PC-9 (cell line): ENCODE measurements around the gene NPB. TPM values are rescaled to one million over a fixed set of nuclear protein-coding genes. Genes with fewer than 3 reads are reported as not detected.

Experiments
- BruUV-seq: library from RNA; stranded (reverse); fragments of 400-500 nt; replicated peaks from 2 replicates; lab custom pipeline; 2021; lab: Mats Ljungman, UMichigan
- CTCF ChIA-PET: fragments of 300-600 bp; sonication (Branson Sonifier 250); formaldehyde crosslinking; loops from one replicate; lab custom pipeline; 2022; ENCODE audit warnings: antibody characterized with exemption; lab: Charles Lee
- POLR2A ChIA-PET: fragments of 300-600 bp; sonication (Branson Sonifier 250); formaldehyde crosslinking; loops from one replicate; lab custom pipeline; 2022; ENCODE audit warnings: antibody characterized with exemption; ENCODE audit not compliant: unreplicated experiment; lab: Charles Lee
- DNase-seq, 2 experiments: peaks; one replicate each; pipeline versions ENCODE4 v3.0.0 to v3.0.0-alpha.2; 2015 to 2022; ENCODE audit warnings: mixed read lengths in 1 of 2
- H2AFZ ChIP-seq: fragments of 200-600 bp; sonication (generic); 2 replicates; pipeline ENCODE4 v1.8.1; 2017; ENCODE audit warnings: antibody characterized with exemption
- H3F3A ChIP-seq: fragments of 200-600 bp; sonication (generic); 2 replicates; pipeline ENCODE4 v1.8.1; 2017; ENCODE audit warnings: antibody characterized with exemption, mild to moderate bottlenecking, low read depth; ENCODE audit not compliant: insufficient read depth
- H3K27ac ChIP-seq: fragments of 200-600 bp; sonication (generic); 2 replicates; pipeline ENCODE4 v1.6.1; 2016; ENCODE audit warnings: mixed run types
- H3K27me3 ChIP-seq: fragments of 200-600 bp; sonication (generic); 2 replicates; pipeline ENCODE4 v1.6.1; 2016; ENCODE audit warnings: low read depth, mixed run types; ENCODE audit not compliant: insufficient read depth
- H3K36me3 ChIP-seq: fragments of 200-600 bp; sonication (generic); 2 replicates; pipeline ENCODE4 v1.6.1; 2016; ENCODE audit warnings: low read depth, mixed run types
- H3K4me1 ChIP-seq: fragments of 200-600 bp; sonication (generic); replicated peaks from 2 replicates; pipeline ENCODE4 v1.6.1; 2016; ENCODE audit warnings: mixed run types; ENCODE audit not compliant: insufficient read depth
- H3K4me2 ChIP-seq: fragments of 200-600 bp; sonication (generic); 2 replicates; pipeline ENCODE4 v1.6.1; 2017; ENCODE audit warnings: mixed run types
- H3K4me3 ChIP-seq: fragments of 200-600 bp; sonication (generic); 2 replicates; pipeline ENCODE4 v1.6.1; 2016; ENCODE audit warnings: mixed run types
- H3K79me2 ChIP-seq: fragments of 200-600 bp; sonication (generic); 2 replicates; pipeline ENCODE4 v1.6.1; 2017; ENCODE audit warnings: low read depth, mixed run types
- H3K9me2 ChIP-seq: fragments of 200-600 bp; sonication (generic); 2 replicates; pipeline ENCODE4 v1.8.1; 2017; ENCODE audit warnings: mild to moderate bottlenecking; ENCODE audit not compliant: insufficient read depth
- H3K9me3 ChIP-seq: fragments of 200-600 bp; sonication (generic); 2 replicates; pipeline ENCODE4 v1.8.1; 2016; ENCODE audit warnings: low read depth; ENCODE audit not compliant: insufficient read depth
- H4K20me1 ChIP-seq: fragments of 200-600 bp; sonication (generic); 2 replicates; pipeline ENCODE4 v1.8.1; 2017; ENCODE audit not compliant: insufficient read depth
- EZH2 ChIP-seq: fragments of 200-600 bp; sonication (generic); IDR thresholded peaks from 2 replicates; pipeline ENCODE4 v1.8.0; 2017; ENCODE audit warnings: antibody characterized with exemption, low read depth
- intact Hi-C: fragments of 100-400 bp; cut with micrococcal nuclease; formaldehyde crosslinking; loops from one replicate; pipeline ENCODE4 v1.10.0; 2022; ENCODE audit not compliant: unreplicated experiment
- total RNA-seq: library from RNA; stranded (reverse); gene quantifications from 2 replicates; pipeline ENCODE4 v1.2.3, GENCODE V29; 2021
- TF ChIP-seq, protein P1 (sequence below): fragments of 200-600 bp; sonication (generic); conservative IDR thresholded peaks from 2 replicates; pipeline ENCODE4 v1.6.1; 2017; ENCODE audit warnings: mixed run types, antibody characterized with exemption, mild to moderate bottlenecking, moderate library complexity

NPB gene
- total RNA-seq, 1 experiment from 2014 or later = 1.1 TPM

- ChIA-PET CTCF (no interaction called here), POLR2A (no interaction called here)
- Histone ChIP-seq H4K20me1 (no peaks in the 10 kb centered on the region), H3F3A (peaks cover 32% of the 10 kb centered on the region), H3K79me2 (no peaks in the 10 kb centered on the region), H3K36me3 (no peaks in the 10 kb centered on the region), H3K4me2 (peak overlapping the region; percentile 67), H3K9me3 (no peaks in the 10 kb centered on the region), H3K4me1 (peaks cover 30% of the 10 kb centered on the region), H3K27me3 (no peaks in the 10 kb centered on the region), H3K27ac (peak overlapping the region; percentile 87), H2AFZ (no peak overlapping the region), H3K9me2 (no peaks in the 10 kb centered on the region), H3K4me3 (no peak overlapping the region; the same call in 1 of the 2 replicates)
- BruUV-seq = no TSS peak
- intact Hi-C loops = loop anchor here (2.0 to 10.0 kb wide), 2 partner anchors 14 to 206 kb away; no protein-coding TSS in a partner anchor
- TF ChIP-seq, protein P1, sequence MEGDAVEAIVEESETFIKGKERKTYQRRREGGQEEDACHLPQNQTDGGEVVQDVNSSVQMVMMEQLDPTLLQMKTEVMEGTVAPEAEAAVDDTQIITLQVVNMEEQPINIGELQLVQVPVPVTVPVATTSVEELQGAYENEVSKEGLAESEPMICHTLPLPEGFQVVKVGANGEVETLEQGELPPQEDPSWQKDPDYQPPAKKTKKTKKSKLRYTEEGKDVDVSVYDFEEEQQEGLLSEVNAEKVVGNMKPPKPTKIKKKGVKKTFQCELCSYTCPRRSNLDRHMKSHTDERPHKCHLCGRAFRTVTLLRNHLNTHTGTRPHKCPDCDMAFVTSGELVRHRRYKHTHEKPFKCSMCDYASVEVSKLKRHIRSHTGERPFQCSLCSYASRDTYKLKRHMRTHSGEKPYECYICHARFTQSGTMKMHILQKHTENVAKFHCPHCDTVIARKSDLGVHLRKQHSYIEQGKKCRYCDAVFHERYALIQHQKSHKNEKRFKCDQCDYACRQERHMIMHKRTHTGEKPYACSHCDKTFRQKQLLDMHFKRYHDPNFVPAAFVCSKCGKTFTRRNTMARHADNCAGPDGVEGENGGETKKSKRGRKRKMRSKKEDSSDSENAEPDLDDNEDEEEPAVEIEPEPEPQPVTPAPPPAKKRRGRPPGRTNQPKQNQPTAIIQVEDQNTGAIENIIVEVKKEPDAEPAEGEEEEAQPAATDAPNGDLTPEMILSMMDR = no peak
- TF ChIP-seq EZH2 = no peak
- DNase-seq = no peak
Observed at GRCh38 chr17:81898885-81899284, 3.2 kb upstream of the NPB start.

- CTCF ChIA-PET = no interaction called here
- no peaks in the 10 kb centered on the region for H3K9me2 ChIP-seq
- no TSS peak for BruUV-seq
Observed at GRCh38 chr17:81899514-81900166, 2.4 kb upstream of the NPB start.

DNA sequence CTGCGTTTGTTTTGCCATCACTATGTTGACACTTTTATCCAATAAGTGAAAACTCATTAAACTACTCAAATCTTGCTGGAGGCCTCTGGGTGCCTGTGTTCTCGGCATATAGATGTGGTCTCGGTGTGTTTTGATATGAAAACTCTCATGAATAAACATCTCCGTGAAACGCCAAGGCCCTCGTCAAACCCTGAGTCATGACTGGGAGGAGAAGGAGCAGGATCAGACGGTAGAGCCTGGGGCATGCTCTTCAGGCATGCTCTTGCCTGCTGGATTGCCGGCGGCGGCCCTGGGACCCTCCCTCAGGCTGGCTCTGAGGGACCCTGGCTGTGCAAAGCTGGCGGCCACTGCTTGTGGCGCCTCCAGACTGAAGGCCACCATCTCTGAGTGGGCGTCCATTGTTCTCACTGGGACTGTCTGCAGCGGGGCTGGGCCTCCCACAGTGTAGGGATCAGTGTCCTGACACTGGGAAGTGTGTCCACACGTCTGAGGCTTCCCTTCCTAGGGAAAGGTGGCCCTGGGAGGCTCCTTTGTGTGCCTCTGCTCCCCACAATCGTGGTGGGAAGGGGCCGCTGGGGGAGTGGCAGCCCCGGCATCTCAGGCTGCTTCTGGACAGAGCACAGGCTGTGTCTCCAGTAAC lies 1.7 kb upstream of the NPB start:
- TF ChIP-seq, protein P1 = no peak
- TF ChIP-seq EZH2 = no peak
- Histone ChIP-seq H4K20me1 (no peaks in the 10 kb centered on the region), H3K9me2 (no peaks in the 10 kb centered on the region), H3K36me3 (no peaks in the 10 kb centered on the region), H3K4me1 (peaks cover 30% of the 10 kb centered on the region), H3F3A (peaks cover 32% of the 10 kb centered on the region), H3K27ac (no peak overlapping the region), H3K9me3 (no peaks in the 10 kb centered on the region), H3K79me2 (no peaks in the 10 kb centered on the region), H2AFZ (no peak overlapping the region), H3K27me3 (no peaks in the 10 kb centered on the region), H3K4me2 (no peak overlapping the region), H3K4me3 (no peak overlapping the region)
- DNase-seq = no peak
- ChIA-PET POLR2A (no interaction called here), CTCF (no interaction called here)
- no TSS peak for BruUV-seq
- intact Hi-C loops = no loop called here

More at GRCh38 chr17:81899514-81900166, 2.4 kb upstream of the NPB start:
- H3K4me1 ChIP-seq = peaks cover 30% of the 10 kb centered on the region
- TF ChIP-seq, protein P1 = no peak
- TF ChIP-seq EZH2 = no peak
- no peaks in the 10 kb centered on the region for H4K20me1 ChIP-seq
- H3K27ac ChIP-seq = peak overlapping the region; percentile 87; the same call in 1 of the 2 replicates
- no peaks in the 10 kb centered on the region for H3K36me3 ChIP-seq
- H3K4me3 ChIP-seq = no peak overlapping the region
- intact Hi-C loops = loop anchor here (2.0 to 10.0 kb wide), 2 partner anchors 13 to 205 kb away; no protein-coding TSS in a partner anchor
- no peaks in the 10 kb centered on the region for H3K9me3 ChIP-seq
- H3K79me2 ChIP-seq = no peaks in the 10 kb centered on the region
- POLR2A ChIA-PET = no interaction called here
- DNase-seq = no peak
- peaks cover 32% of the 10 kb centered on the region for H3F3A ChIP-seq
- H3K27me3 ChIP-seq = no peaks in the 10 kb centered on the region
- peak overlapping the region; percentile 67; the same call in 1 of the 2 replicates for H3K4me2 ChIP-seq
- no peak overlapping the region for H2AFZ ChIP-seq
